Measurements from ENCODE around the gene SNAI3.

Gene SNAI3

GRCh38 chr16:88705076-88705684 is 18.9 kb upstream of the SNAI3 start:
- no peak for TF ChIP-seq CTCF (IDR thresholded peaks at IDR 0.05; ENCODE audit: control insufficient read depth, extremely low read depth, insufficient read depth)
- DNase-seq (ENCODE audit: low read depth) = no peak
- peak overlapping the region; percentile 99 for H3K4me3 ChIP-seq (ENCODE audit: low read depth, low read length)

GRCh38 chr16:88703486-88704309 is 17.4 kb upstream of the SNAI3 start:
- no peak overlapping the region for H3K4me3 ChIP-seq (ENCODE audit: low read depth, low read length)
- no peak for TF ChIP-seq CTCF (IDR thresholded peaks at IDR 0.05; ENCODE audit: control insufficient read depth, extremely low read depth, insufficient read depth)
- no peak for DNase-seq (ENCODE audit: low read depth)

- TF ChIP-seq CTCF (IDR thresholded peaks at IDR 0.05; ENCODE audit: control insufficient read depth, extremely low read depth, insufficient read depth) = no peak
- H3K4me3 ChIP-seq (ENCODE audit: low read depth, low read length) = no peak overlapping the region
- DNase-seq (ENCODE audit: low read depth) = no peak
Measured at GRCh38 chr16:88702371-88703210, 16.3 kb upstream of the SNAI3 start.

- TF ChIP-seq CTCF (IDR thresholded peaks at IDR 0.05; ENCODE audit: control insufficient read depth, extremely low read depth, insufficient read depth) = no peak
- no peak for DNase-seq (ENCODE audit: low read depth)
- H3K4me3 ChIP-seq (ENCODE audit: low read depth, low read length) = no peak overlapping the region
Measured at GRCh38 chr16:88701581-88702370, 15.5 kb upstream of the SNAI3 start.

- no peak for TF ChIP-seq CTCF (IDR thresholded peaks at IDR 0.05; ENCODE audit: control insufficient read depth, extremely low read depth, insufficient read depth)
- no peak for DNase-seq (ENCODE audit: low read depth)
- no peak overlapping the region for H3K4me3 ChIP-seq (ENCODE audit: low read depth, low read length)
Measured at GRCh38 chr16:88700636-88701482, 14.6 kb upstream of the SNAI3 start.

GRCh38 chr16:88700322-88700635 is 14.0 kb upstream of the SNAI3 start:
- DNase-seq (ENCODE audit: low read depth) = no peak
- no peak overlapping the region for H3K4me3 ChIP-seq (ENCODE audit: low read depth, low read length)
- no peak for TF ChIP-seq CTCF (IDR thresholded peaks at IDR 0.05; ENCODE audit: control insufficient read depth, extremely low read depth, insufficient read depth)
